Measurements from ENCODE around the gene HTR3A.
A peak's percentile ranks its signal among the peaks of the same experiment; 100 is the strongest.

The HTR3A gene

GRCh38 chr11:113980785-113981184 lies 5.9 kb downstream of the HTR3A start:
- no peak for DNase-seq

DNA sequence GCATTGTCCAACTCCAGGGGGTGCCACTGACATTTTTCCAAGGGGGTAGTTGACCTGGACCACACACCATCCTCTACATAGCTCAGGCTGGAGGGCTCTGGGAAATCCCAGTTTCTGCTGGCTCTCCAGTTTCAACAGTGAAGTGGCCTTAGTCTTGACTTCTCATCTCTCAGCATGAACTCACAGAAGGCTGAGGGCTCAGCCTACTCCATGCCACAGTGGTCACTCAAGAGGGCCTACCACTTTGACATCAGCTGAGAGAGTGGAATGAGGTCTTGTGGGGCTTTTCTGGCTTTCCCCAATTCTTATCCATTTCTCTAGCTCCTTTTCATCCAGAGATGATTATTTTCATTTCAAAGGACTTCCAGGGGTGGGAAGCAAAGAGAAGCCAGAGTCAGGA lies 7.4 kb downstream of the HTR3A start:
- no peak for DNase-seq

DNA sequence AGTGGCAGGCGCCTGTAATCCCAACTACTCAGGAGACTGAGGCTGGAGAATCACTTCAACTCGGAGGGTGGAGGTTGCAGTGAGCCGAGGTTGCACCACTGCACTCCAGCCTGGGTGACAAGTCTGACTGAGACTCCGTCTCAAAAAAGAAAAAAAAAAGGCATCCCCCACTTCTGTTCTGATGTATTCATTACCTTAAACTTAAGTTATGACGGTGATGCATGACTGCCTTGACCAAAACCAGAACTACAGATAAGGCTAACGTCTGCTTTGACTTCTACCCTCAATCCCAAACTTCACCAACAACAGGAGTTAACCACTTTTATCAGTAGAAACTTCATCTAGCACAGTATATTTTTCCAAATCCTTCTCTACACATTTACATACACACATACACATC lies 9.9 kb downstream of the HTR3A start:
- no peak for DNase-seq

- no peak for DNase-seq
Observed at GRCh38 chr11:113985906-113986305, 11.0 kb downstream of the HTR3A start.

- DNase-seq: no peak
Observed at GRCh38 chr11:113986351-113987140, 11.6 kb downstream of the HTR3A start.

DNA sequence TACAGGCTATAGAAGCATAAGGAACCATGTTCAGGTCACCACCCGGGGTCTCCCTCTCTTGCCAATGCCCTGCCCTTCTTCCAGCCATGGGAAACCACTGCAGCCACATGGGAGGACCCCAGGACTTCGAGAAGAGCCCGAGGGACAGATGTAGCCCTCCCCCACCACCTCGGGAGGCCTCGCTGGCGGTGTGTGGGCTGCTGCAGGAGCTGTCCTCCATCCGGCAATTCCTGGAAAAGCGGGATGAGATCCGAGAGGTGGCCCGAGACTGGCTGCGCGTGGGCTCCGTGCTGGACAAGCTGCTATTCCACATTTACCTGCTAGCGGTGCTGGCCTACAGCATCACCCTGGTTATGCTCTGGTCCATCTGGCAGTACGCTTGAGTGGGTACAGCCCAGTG lies 14.5 kb downstream of the HTR3A start:
- no peak for DNase-seq

DNA sequence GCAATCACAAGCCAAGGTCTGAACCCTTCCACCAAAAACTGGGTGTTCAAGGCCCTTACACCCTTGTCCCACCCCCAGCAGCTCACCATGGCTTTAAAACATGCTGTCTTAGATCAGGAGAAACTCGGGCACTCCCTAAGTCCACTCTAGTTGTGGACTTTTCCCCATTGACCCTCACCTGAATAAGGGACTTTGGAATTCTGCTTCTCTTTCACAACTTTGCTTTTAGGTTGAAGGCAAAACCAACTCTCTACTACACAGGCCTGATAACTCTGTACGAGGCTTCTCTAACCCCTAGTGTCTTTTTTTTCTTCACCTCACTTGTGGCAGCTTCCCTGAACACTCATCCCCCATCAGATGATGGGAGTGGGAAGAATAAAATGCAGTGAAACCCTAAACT lies 15.0 kb downstream of the HTR3A start:
- no peak for DNase-seq

- peak in 1 of 5 experiments; percentile 20 for DNase-seq
Observed at GRCh38 chr11:113991170-113991569, 16.3 kb downstream of the HTR3A start.

- DNase-seq: no peak
Observed at GRCh38 chr11:113991718-113992458, 17.0 kb downstream of the HTR3A start.

- no peak for DNase-seq
Observed at GRCh38 chr11:113992459-113993110, 17.7 kb downstream of the HTR3A start.

DNA sequence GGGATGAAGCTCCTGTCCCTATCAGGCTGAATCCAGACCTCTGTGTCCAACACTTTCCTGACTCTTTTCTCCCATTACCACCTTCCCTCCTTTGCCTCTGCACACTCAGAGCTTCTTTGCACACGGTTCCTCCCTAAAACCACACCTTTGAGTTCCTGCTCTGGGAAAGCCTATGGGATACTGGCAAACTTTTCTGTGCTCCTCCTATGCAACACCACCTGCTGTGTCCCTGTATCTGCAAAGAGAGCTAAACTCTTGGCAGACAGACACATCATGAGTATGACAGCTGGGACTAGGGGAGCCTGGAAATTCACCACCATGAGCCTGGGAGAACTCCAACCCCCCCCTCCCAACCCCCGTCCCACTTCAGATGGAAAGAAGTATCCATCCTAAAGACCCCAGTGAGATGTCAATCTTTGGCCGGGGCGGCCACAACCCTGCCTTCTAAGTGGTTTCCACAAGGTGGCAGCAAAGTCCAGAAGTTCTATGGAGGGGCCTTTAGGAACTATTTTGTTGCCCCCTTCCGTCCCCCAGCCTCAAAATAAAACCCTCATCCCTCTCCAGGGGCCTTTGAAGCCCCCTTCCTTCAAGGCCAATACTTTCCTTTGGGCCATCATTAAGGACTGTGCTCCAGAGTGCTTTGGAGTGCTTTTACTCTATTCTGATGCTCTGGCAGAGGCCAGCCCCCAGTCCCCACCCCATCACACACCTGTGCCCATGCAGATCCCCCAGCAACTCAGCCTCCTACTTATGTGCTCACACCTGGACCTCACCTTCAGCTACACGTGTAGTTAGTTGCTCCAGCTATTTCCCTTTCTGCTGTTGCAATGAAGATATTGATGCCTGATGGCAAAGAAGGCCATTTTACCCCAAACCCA lies 19.4 kb downstream of the HTR3A start:
- peak in 1 of 5 experiments; percentile 22 for DNase-seq

DNA sequence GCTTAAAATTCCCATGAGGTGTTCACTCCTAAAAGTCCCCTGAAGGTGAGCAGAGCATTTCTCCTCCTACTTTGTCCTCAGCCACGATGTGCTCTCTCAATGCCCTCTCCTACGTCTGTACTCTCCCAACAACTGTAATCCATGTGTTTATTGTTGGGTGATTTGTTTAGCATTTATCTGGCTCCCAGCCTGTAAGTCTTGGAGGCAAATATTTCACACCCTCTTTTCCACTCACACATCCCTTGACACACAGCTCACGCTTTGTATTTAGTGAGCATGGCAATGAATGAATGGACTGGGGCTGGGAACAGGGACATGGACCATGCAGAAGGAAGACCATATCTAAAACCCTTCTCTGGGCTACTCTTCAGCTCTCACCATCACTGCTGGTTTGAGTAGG lies 22.6 kb downstream of the HTR3A start:
- DNase-seq: no peak

DNA sequence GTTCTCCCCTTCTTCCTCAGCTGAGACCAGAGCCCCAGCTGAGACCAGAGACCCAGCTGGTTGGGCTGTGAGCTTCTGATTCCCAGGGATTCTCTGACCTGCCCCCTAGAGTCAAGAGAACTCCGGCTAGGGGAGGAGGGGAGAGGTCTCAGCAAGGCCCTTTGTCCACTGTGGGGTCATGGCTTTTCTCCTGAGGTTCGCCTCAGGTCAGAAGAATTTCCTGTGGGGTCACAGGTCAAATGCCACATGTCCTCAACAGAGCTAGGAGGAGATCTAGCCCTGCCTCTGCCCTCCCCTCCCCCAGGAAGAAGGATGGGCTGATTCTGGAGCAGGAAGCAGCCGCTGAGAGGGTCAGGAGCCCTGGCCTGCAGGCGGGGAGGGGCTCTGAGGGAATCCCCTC lies 23.7 kb downstream of the HTR3A start:
- DNase-seq: no peak

GRCh38 chr11:114000526-114000925 lies 25.6 kb downstream of the HTR3A start:
- DNase-seq: no peak

DNA sequence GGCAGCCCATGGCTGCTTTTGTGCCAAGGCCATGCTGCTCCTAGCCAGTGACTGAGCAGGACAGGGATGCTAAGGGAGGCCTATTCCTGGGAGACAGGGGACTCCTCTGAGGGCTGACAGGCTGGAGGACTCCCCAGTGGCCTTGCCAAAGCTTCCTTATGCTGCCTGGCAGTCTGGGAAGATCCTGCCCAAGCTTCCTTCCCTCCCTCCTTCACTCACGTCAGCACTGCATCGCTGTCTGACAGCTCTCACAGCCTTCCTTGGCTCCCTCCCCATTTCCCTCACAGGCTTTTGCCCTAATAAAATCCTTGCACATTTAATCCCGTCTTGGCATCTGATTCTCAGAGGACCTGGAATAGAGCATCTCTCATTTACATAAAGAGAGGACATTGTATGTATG lies 26.5 kb downstream of the HTR3A start:
- no peak for DNase-seq

DNA sequence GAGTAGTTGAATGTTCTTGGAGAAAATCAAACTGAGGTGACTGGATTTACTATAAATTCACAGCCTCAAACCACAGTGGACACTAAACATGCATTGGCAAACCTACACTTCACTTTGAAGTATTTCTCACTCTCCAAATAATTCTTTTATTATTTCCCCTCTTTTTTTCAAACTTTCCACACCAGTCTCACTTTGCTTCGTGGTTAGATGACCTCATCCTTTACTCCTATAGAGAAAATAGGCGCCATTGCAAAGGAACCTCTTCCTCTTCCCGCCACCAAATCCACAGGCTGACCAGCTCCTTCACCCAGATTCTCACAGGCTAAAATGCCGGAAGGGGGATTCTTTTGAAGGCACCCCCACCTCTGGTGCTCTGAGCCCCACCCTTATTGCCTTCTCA lies 33.4 kb downstream of the HTR3A start:
- DNase-seq: no peak

- no peak for DNase-seq
Observed at GRCh38 chr11:114010931-114011330, 36.0 kb downstream of the HTR3A start.

GRCh38 chr11:114011443-114011842 lies 36.5 kb downstream of the HTR3A start:
- no peak for DNase-seq

GRCh38 chr11:114015117-114015516 lies 40.2 kb downstream of the HTR3A start:
- DNase-seq: no peak

- no peak for DNase-seq
Observed at GRCh38 chr11:114016986-114017385, 42.1 kb downstream of the HTR3A start.

DNA sequence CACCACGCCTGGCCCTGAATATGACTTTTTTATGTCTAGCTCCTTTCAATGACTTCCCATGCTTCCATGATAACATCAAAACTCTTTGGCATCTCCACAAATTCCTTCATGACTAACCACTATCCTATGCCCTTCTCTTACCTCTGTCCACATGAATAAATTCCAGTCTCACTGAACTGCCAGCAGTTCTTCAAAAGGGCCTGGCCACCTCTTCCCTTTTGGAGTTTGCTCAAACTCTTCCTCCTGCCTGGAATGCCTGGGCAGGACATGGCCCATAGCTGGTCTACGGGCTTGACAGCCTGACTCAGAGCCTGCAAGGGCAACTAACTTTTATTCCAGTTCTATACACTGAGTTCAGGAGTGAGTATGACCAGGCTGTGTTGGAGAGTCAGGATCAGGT lies 42.8 kb downstream of the HTR3A start:
- DNase-seq: no peak

- DNase-seq: no peak
Observed at GRCh38 chr11:114019046-114019445, 44.1 kb downstream of the HTR3A start.

- no peak for DNase-seq
Observed at GRCh38 chr11:114019574-114019973, 44.7 kb downstream of the HTR3A start.
